B cell (primary cell): ENCODE results near the gene POLK. TPM values are rescaled to one million over a fixed set of nuclear protein-coding genes. Genes with fewer than 3 reads are reported as not detected.

Experiments used
- ATAC-seq: fragments of 200-7000 bp; cut with Tn5 transposase; one replicate; pipeline ENCODE4 v1.10.0; 2021; ENCODE audit warnings: low read depth, mild to moderate bottlenecking, moderate number of reproducible peaks, moderate library complexity
- CTCF ChIA-PET: fragments of 350-600 bp; sonication (Branson Sonifier 250); formaldehyde crosslinking; loops from one replicate; lab custom pipeline; 2021; ENCODE audit warnings: antibody characterized with exemption, inconsistent platforms; lab: Charles Lee
- POLR2A ChIA-PET: fragments of 350-600 bp; sonication (Branson Sonifier 250); formaldehyde crosslinking; loops from one replicate; lab custom pipeline; 2021; ENCODE audit warnings: antibody characterized with exemption; lab: Charles Lee
- DNase-seq: peaks from one replicate; pipeline ENCODE4 v3.0.0; 2013
- H2AFZ ChIP-seq: 2 replicates; pipeline ENCODE4 v1.6.1; 2012; ENCODE audit warnings: mild to moderate bottlenecking, low read depth, low read length; ENCODE audit not compliant: insufficient read depth, poor library complexity, severe bottlenecking
- H3K27ac ChIP-seq, 2 donors: 1 replicate in 1 of 2; 2 replicates in 1 of 2; pipeline ENCODE4 v1.5.1; 2012 to 2013; ENCODE audit warnings: low read length in 2 of 2, mild to moderate bottlenecking in 2 of 2, moderate library complexity in 1 of 2
- H3K27me3 ChIP-seq, 4 experiments: fragments of 200-600 bp in 1 of 4; sonication (generic) in 1 of 4; replicated peaks in 1 of 4; 1 replicate in 2 of 4; 2 replicates in 2 of 4; pipeline versions ENCODE4 v1.6.1 to v1.7.0; 2013 to 2016; ENCODE audit warnings: low read length in 3 of 4, mild to moderate bottlenecking in 2 of 4, mixed read lengths in 1 of 4, moderate library complexity in 1 of 4; ENCODE audit not compliant: insufficient read depth in 4 of 4, control insufficient read depth in 3 of 4; ENCODE audit errors: control extremely low read depth in 1 of 4
- H3K36me3 ChIP-seq, 2 experiments: replicated peaks in 1 of 2; 1 replicate in 1 of 2; 2 replicates in 1 of 2; pipeline versions ENCODE4 v1.6.1 to v1.7.1; 2013; ENCODE audit warnings: low read length in 1 of 2; ENCODE audit not compliant: insufficient read depth in 2 of 2, control insufficient read depth in 1 of 2; ENCODE audit errors: control extremely low read depth in 1 of 2, extremely low read depth in 1 of 2
- H3K4me1 ChIP-seq, 2 donors: fragments of 200-600 bp in 1 of 2; sonication (generic) in 1 of 2; 1 replicate in 1 of 2; 2 replicates in 1 of 2; pipeline versions ENCODE4 v1.5.1 to v1.6.1; 2013 to 2017; ENCODE audit warnings: low read length in 2 of 2; ENCODE audit not compliant: control insufficient read depth in 2 of 2, insufficient read depth in 2 of 2
- H3K4me2 ChIP-seq: replicated peaks from 2 replicates; pipeline ENCODE3; 2012; ENCODE audit warnings: mild to moderate bottlenecking, low read depth, low read length; ENCODE audit not compliant: poor library complexity, severe bottlenecking
- H3K4me3 ChIP-seq, 5 experiments: fragments of 200-600 bp in 1 of 5; sonication (generic) in 1 of 5; 1 replicate in 3 of 5; 2 replicates in 2 of 5; pipeline versions ENCODE4 v1.5.1 to v1.7.0; 2011 to 2016; ENCODE audit warnings: low read length in 4 of 5, mild to moderate bottlenecking in 4 of 5, low read depth in 2 of 5, control low read depth in 1 of 5, moderate library complexity in 1 of 5; ENCODE audit not compliant: insufficient read depth in 1 of 5; ENCODE audit errors: control extremely low read depth in 1 of 5, extremely low read depth in 1 of 5
- H3K79me2 ChIP-seq: fragments of 200-600 bp; sonication (generic); one replicate; pipeline ENCODE4 v1.6.0; 2016; ENCODE audit warnings: low read length; ENCODE audit not compliant: control insufficient read depth, insufficient read depth
- H3K9ac ChIP-seq: fragments of 200-600 bp; sonication (generic); 2 replicates; pipeline ENCODE4 v1.6.1; 2017; ENCODE audit warnings: mild to moderate bottlenecking, low read length, moderate library complexity
- H3K9me3 ChIP-seq, 3 donors: one replicate each; pipeline versions ENCODE4 v1.6.1 to v1.7.1; 2013; ENCODE audit warnings: low read length in 2 of 3; ENCODE audit not compliant: control insufficient read depth in 2 of 3, insufficient read depth in 1 of 3; ENCODE audit errors: control extremely low read depth in 1 of 3
- H4K20me1 ChIP-seq: 2 replicates; pipeline ENCODE4 v1.6.0; 2012; ENCODE audit warnings: mild to moderate bottlenecking, low read length; ENCODE audit not compliant: insufficient read depth, control insufficient read depth, poor library complexity, severe bottlenecking
- H3K27ac Mint-ChIP-seq: one replicate; pipeline ENCODE4 v1.8.0; 2021; ENCODE audit warnings: mixed read lengths
- H3K27me3 Mint-ChIP-seq: one replicate; pipeline ENCODE4 v1.8.0; 2021; ENCODE audit warnings: mixed read lengths
- H3K4me1 Mint-ChIP-seq: one replicate; pipeline ENCODE4 v1.8.0; 2021; ENCODE audit warnings: mixed read lengths
- H3K4me3 Mint-ChIP-seq: one replicate; pipeline ENCODE4 v1.8.0; 2021; ENCODE audit warnings: mixed read lengths
- H3K9me3 Mint-ChIP-seq: one replicate; pipeline ENCODE4 v1.8.0; 2022; ENCODE audit warnings: mixed read lengths; ENCODE audit not compliant: insufficient read depth
- CTCF ChIP-seq: fragments of 200-600 bp; IDR thresholded peaks from one replicate; pipeline ENCODE4 v1.8.0; 2022; ENCODE audit warnings: antibody characterized with exemption, mild to moderate bottlenecking
- EZH2 ChIP-seq: IDR thresholded peaks from 2 replicates; pipeline ENCODE4 v1.6.1; 2012; ENCODE audit warnings: borderline replicate concordance, low read depth, mild to moderate bottlenecking, moderate library complexity, low read length; ENCODE audit not compliant: insufficient read depth, poor library complexity, severe bottlenecking
- WGBS: methylation state at CpG from one replicate; pipeline ENCODE4 v1.1.5; 2013; ENCODE audit warnings: missing lambda C conversion rate; ENCODE audit not compliant: insufficient coverage; 5-methylcytosine and 5-hydroxymethylcytosine counted together
- intact Hi-C: fragments of 100-400 bp; cut with micrococcal nuclease; formaldehyde crosslinking; loops from one replicate; pipeline ENCODE4 v1.10.0; 2022
- polyA plus RNA-seq: library from polyadenylated mRNA; depleted of rRNA; stranded (reverse); fragments of >200 nt; gene quantifications from 2 replicates; pipeline ENCODE4 v1.2.3, GENCODE V29; 2012
- total RNA-seq, 2 donors: library from RNA; stranded (reverse); fragments of 120-200 nt in 1 of 2; gene quantifications; 1 replicate in 1 of 2; 2 replicates in 1 of 2; pipeline versions ENCODE4 v1.2.3 to v1.2.4, GENCODE V29; 2013 to 2022

The POLK gene
- total and polyA plus RNA-seq, 2 donors (not counting 1 experiment from before 2014, with no cell fraction given) = 13.8 to 41.6 TPM

- ChIA-PET POLR2A (no interaction called here), CTCF (interaction anchor here (1.1 kb wide), 1 partner anchor 13 kb away, joined by 3 read pairs; no protein-coding TSS in a partner anchor)
- Histone ChIP-seq H3K36me3 (peaks cover 0 to 2% of the 10 kb centered on the region in 2 experiments), H3K4me1 (peaks cover 19 to 27% of the 10 kb centered on the region in 2 donors), H3K9ac (no peak overlapping the region), H3K27me3 (no peaks in the 10 kb centered on the region), H3K4me2 (no peak overlapping the region), H3K9me3 (peaks cover 5 to 21% (median 6%) of the 10 kb centered on the region in 3 donors), H3K27ac (no peak overlapping the region), H3K4me3 (no peak overlapping the region), H4K20me1 (no peaks in the 10 kb centered on the region), H3K79me2 (peaks cover 77% of the 10 kb centered on the region), H2AFZ (no peak overlapping the region)
- H3K4me3 Mint-ChIP-seq = no peak overlapping the region
- H3K27me3 Mint-ChIP-seq = no peaks in the 10 kb centered on the region
- TF ChIP-seq CTCF (no peak), EZH2 (no peak)
- intact Hi-C loops = no loop called here
- no CpG with 5 or more reads among the region's 2 CpGs for WGBS
- H3K9me3 Mint-ChIP-seq = peaks cover 7% of the 10 kb centered on the region
- DNase-seq (no peak), ATAC-seq (no peak)
- H3K4me1 Mint-ChIP-seq = peaks cover 51% of the 10 kb centered on the region
- no peak overlapping the region for H3K27ac Mint-ChIP-seq
Observed at GRCh38 chr5:75521195-75521594, 9.5 kb downstream of the POLK start.

GRCh38 chr5:75522025-75522424 is 10.3 kb downstream of the POLK start:
- TF ChIP-seq EZH2 (no peak), CTCF (no peak)
- peaks cover 5 to 21% (median 6%) of the 10 kb centered on the region in 3 donors for H3K9me3 ChIP-seq
- no peak overlapping the region for H3K4me3 ChIP-seq
- intact Hi-C loops = no loop called here
- no peak overlapping the region for H2AFZ ChIP-seq
- peaks cover 7% of the 10 kb centered on the region for H3K9me3 Mint-ChIP-seq
- H3K4me3 Mint-ChIP-seq = no peak overlapping the region
- no peak overlapping the region for H3K27ac ChIP-seq
- no peak overlapping the region for H3K4me2 ChIP-seq
- no peaks in the 10 kb centered on the region for H3K27me3 Mint-ChIP-seq
- ChIA-PET CTCF (no interaction called here), POLR2A (no interaction called here)
- peaks cover 53% of the 10 kb centered on the region for H3K4me1 Mint-ChIP-seq
- H3K27ac Mint-ChIP-seq = no peak overlapping the region
- peaks cover 0 to 2% of the 10 kb centered on the region in 2 experiments for H3K36me3 ChIP-seq
- no peaks in the 10 kb centered on the region for H4K20me1 ChIP-seq
- peaks cover 74% of the 10 kb centered on the region for H3K79me2 ChIP-seq
- DNase-seq (no peak), ATAC-seq (no peak)
- H3K9ac ChIP-seq = no peak overlapping the region
- H3K27me3 ChIP-seq = no peaks in the 10 kb centered on the region
- peaks cover 22 to 35% of the 10 kb centered on the region in 2 donors for H3K4me1 ChIP-seq
